Measurements from ENCODE around the gene TEX14.
A peak's percentile ranks its signal among the peaks of the same experiment; 100 is the strongest.

TEX14 gene

DNA sequence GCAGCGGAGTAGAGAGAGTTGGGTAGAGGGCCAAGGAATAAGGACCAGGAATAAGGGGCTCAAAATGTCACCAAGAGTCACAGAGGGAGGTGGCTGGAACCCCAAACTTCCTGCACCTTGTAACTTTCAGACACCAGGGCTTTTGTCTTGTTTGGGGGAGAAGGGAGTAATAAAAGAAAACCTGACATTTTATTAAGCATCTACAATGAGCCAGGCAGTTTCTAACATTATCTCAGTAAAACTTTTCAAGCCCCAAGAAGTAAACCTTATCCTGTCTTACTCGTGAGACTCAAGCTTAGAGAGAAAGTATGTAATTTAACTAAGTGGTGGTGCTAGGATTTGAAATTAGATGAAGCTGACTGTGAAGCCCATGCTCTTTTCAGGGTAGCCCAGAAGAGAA is 176.6 kb downstream of the TEX14 start:
- H3K27me3 ChIP-seq (ENCODE audit: insufficient read depth, low read depth, severe bottlenecking) = no peaks in the 10 kb centered on the region
- H3K27ac ChIP-seq = no peak overlapping the region; the same call in 1 of the 2 replicates
- H3K36me3 ChIP-seq = peaks cover 39% of the 10 kb centered on the region
- TF ChIP-seq, protein P1, sequence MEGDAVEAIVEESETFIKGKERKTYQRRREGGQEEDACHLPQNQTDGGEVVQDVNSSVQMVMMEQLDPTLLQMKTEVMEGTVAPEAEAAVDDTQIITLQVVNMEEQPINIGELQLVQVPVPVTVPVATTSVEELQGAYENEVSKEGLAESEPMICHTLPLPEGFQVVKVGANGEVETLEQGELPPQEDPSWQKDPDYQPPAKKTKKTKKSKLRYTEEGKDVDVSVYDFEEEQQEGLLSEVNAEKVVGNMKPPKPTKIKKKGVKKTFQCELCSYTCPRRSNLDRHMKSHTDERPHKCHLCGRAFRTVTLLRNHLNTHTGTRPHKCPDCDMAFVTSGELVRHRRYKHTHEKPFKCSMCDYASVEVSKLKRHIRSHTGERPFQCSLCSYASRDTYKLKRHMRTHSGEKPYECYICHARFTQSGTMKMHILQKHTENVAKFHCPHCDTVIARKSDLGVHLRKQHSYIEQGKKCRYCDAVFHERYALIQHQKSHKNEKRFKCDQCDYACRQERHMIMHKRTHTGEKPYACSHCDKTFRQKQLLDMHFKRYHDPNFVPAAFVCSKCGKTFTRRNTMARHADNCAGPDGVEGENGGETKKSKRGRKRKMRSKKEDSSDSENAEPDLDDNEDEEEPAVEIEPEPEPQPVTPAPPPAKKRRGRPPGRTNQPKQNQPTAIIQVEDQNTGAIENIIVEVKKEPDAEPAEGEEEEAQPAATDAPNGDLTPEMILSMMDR (IDR thresholded peaks at IDR 0.05; ENCODE audit: low read depth, low read length) = no peak
- no peak for DNase-seq
- no peak overlapping the region for H3K4me3 ChIP-seq (ENCODE audit: low read depth, low read length)
- no peaks in the 10 kb centered on the region for H3K9me3 ChIP-seq (ENCODE audit: severe bottlenecking)

DNA sequence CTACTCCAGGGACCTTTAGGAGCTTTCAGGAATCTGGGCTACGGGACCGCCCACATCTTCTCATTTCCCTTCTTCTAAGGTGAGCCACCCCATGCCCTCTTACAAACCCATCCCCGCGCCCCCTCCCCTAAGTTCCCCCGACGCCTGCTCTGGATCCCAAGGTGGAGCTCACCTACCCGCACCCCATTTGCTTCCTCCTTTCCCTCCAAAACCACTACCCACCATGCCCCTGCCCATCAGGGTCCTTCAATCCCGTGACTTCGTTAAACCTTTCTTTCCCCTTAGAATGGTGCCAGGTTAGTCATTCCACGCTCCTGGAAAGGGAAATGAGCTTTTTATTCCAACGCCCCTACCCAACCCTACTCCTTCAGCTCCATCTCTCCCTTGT is 177.1 kb downstream of the TEX14 start:
- no peak overlapping the region for H3K4me3 ChIP-seq (ENCODE audit: low read depth, low read length)

DNA sequence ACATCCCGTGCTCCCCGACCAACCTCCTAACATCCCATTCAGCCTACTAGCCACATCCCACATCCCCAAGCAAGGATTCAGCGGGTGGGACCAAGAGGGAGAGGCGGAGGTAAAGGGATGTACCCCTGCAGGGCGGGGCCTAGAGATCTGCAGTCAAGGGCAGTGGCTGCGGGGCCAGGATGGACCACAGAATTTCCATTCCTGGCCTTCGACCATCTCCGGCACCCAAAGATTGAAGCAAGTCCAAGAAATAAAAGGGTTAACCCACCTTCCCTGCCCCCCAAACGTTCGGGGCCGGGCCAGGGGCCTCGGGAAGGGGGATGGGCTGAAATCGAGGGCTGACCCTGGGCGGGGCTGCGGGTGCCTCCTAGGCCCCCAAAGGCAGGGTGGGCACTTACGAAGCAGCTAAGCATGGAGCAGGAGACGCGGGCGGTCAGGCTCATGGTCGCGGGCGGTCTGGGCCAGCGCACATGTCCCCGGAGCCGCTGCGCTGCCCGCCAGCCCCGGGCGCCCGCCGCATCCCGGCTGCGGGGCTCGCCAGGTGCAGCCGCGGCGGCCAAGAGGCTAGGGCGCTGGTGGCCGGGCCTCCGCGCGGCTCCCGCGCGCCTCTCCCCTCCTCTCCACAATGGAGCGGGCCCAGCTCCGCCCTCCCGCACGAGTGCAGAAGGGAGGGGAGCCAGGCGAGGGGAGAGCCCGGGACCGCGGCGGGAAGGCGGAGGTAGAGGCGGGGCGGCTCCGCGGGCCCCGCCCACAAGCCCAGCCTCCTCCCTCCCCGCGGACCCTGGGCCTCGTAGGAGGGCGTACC is 177.7 kb downstream of the TEX14 start, which contains the start of gene MTMR4:
Gene MTMR4, minus strand, starts transcription at position 674 of the 805 bp plus-strand sequence. Its CDS starts 231 bp downstream, at position 443.
- H3K27me3 ChIP-seq (ENCODE audit: insufficient read depth, low read depth, severe bottlenecking) = no peaks in the 10 kb centered on the region
- peaks cover 44% of the 10 kb centered on the region for H3K36me3 ChIP-seq
- no peaks in the 10 kb centered on the region for H3K9me3 ChIP-seq (ENCODE audit: severe bottlenecking)
- peak within 1 kb of the TSS; percentile 80 for H3K4me3 ChIP-seq (ENCODE audit: low read depth, low read length)
- TF ChIP-seq, protein P1 (IDR thresholded peaks at IDR 0.05; ENCODE audit: low read depth, low read length) = no peak
- peak within 1 kb of the TSS; percentile 85 for H3K27ac ChIP-seq
- peak; percentile 92 for DNase-seq

More for the DNA sequence above, 177.1 kb downstream of the TEX14 start:
- TF ChIP-seq, protein P1 (IDR thresholded peaks at IDR 0.05; ENCODE audit: low read depth, low read length) = no peak
- Histone ChIP-seq H3K36me3 (peaks cover 39% of the 10 kb centered on the region), H3K27me3 (ENCODE audit: insufficient read depth, low read depth, severe bottlenecking) (no peaks in the 10 kb centered on the region), H3K27ac (peak overlapping the region; percentile 5; the same call in 1 of the 2 replicates), H3K9me3 (ENCODE audit: severe bottlenecking) (no peaks in the 10 kb centered on the region)
- DNase-seq = no peak

DNA sequence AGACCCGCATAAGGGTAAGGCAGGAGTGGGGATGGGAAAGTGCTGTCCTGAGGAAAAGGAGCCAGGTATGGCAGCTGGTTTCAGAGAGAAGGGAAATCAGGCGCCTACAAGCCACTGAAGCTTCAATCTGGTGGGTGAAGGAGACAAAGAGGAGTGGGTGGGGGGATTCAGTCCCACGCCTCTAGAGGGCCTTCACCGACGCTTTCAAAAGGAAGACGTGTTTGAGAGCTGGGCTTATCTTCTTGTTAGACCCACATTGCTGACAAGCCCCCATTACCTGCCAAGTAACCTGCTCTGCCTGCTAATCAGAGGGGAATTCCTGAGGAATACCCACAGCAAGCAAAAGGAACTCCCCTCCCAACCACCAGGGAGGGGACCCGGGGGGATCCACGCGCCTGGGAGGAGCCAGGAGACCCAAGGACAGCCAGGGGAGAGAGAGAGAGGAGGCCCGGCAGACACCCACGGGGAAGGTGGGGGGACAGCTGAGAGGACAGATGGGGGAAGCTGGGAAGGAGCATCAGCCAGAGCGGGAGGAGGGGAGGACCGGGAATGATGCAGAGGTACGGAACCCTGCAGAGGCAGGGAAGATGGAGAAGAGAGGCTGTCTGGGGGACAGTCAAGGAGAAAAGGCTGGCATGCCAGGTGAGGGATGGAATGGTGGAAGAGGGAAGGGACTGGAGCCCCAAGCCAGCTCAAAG is 178.4 kb downstream of the TEX14 start:
- H3K27ac ChIP-seq = peak overlapping the region; percentile 85
- TF ChIP-seq, protein P1 (IDR thresholded peaks at IDR 0.05; ENCODE audit: low read depth, low read length) = peak; percentile 16; the same call in 1 of the 2 replicates

DNA sequence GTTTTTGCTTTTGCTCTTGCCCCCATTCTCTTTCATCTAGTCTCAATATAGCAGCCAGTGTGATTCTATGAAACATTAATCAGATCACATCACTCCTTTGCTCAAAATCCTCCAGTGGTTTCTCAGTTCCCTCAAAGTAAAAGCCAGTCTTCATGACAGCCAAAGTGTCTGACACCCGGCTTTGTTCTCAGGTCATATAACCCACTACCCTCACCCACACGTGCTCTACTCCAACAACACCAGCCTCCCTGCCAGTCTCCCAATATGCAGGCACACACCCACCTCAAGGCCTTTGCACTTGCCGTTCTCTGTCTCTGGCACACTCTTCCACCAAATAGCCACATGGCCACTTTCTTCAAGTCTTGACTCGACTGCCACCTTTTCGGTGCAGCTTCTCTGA is 181.8 kb downstream of the TEX14 start:
- peaks cover 77% of the 10 kb centered on the region for H3K36me3 ChIP-seq

More for the DNA sequence above, 178.4 kb downstream of the TEX14 start:
- Histone ChIP-seq H3K9me3 (ENCODE audit: severe bottlenecking) (no peaks in the 10 kb centered on the region), H3K27me3 (ENCODE audit: insufficient read depth, low read depth, severe bottlenecking) (no peaks in the 10 kb centered on the region), H3K4me3 (ENCODE audit: low read depth, low read length) (peak overlapping the region; percentile 80), H3K36me3 (peaks cover 51% of the 10 kb centered on the region)
- peak; percentile 51 for DNase-seq

More for the DNA sequence above, 181.8 kb downstream of the TEX14 start:
- Histone ChIP-seq H3K27me3 (ENCODE audit: insufficient read depth, low read depth, severe bottlenecking) (no peaks in the 10 kb centered on the region), H3K9me3 (ENCODE audit: severe bottlenecking) (no peaks in the 10 kb centered on the region), H3K27ac (no peak overlapping the region), H3K4me3 (ENCODE audit: low read depth, low read length) (no peak overlapping the region)
- TF ChIP-seq, protein P1 (IDR thresholded peaks at IDR 0.05; ENCODE audit: low read depth, low read length) = no peak
- DNase-seq = no peak
